ENCODE data around the gene DUT.

Gene DUT

DNA sequence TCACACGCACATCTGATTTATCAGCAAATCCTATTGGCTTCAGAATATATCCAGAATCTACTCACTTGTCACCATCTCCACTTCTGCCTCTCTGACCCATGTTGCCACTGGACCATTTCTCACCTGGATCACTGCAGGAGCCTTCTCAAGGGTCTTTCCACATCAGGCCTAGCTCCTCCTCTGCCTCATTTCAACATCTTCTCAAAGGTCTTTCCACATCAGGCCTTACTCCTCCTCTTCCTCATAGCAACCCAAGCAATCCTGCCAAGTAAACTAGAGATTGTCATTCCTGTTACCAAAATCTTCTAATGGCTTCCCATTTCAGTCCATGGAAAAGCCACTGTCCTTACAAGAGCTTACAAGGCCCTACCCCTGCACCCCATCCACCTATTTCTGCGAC, 18.0 kb upstream of the DUT start:
- Histone ChIP-seq H3K27ac (ENCODE audit: poor library complexity, severe bottlenecking) (no peak overlapping the region), H3K4me3 (ENCODE audit: severe bottlenecking) (no peak overlapping the region), H3K9me3 (ENCODE audit: severe bottlenecking) (no peaks in the 10 kb centered on the region), H3K27me3 (ENCODE audit: insufficient read depth, poor library complexity, severe bottlenecking) (no peaks in the 10 kb centered on the region), H3K36me3 (ENCODE audit: low read depth) (no peaks in the 10 kb centered on the region), H3K4me1 (ENCODE audit: insufficient read depth, poor library complexity, severe bottlenecking) (peaks cover 8% of the 10 kb centered on the region)
- no peak for ATAC-seq (ENCODE audit: low read depth)
- TF ChIP-seq, protein P1, sequence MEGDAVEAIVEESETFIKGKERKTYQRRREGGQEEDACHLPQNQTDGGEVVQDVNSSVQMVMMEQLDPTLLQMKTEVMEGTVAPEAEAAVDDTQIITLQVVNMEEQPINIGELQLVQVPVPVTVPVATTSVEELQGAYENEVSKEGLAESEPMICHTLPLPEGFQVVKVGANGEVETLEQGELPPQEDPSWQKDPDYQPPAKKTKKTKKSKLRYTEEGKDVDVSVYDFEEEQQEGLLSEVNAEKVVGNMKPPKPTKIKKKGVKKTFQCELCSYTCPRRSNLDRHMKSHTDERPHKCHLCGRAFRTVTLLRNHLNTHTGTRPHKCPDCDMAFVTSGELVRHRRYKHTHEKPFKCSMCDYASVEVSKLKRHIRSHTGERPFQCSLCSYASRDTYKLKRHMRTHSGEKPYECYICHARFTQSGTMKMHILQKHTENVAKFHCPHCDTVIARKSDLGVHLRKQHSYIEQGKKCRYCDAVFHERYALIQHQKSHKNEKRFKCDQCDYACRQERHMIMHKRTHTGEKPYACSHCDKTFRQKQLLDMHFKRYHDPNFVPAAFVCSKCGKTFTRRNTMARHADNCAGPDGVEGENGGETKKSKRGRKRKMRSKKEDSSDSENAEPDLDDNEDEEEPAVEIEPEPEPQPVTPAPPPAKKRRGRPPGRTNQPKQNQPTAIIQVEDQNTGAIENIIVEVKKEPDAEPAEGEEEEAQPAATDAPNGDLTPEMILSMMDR (IDR thresholded peaks at IDR 0.05; ENCODE audit: poor library complexity, severe bottlenecking), result no peak
- DNase-seq (ENCODE audit: low spot score), result no peak

DNA sequence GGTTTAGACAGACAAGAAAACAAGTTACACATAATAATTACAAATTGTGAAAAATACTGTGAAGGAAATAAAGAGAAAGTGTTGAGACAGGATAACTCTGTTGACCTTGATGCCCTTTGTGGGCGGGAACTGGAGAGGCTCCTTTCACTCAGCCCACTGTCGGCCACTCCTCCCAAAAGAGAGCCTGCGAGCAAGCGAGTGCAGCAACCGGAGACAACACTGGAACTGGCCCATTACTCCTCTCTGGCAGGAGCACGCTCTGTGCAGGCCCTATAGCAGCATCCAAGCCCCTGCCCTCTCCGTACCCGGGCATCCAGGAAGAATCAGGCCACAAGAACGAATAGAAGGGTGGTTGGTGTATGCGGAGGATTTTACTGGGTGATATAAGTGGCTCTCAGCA, 16.2 kb upstream of the DUT start:
- no peak overlapping the region for H3K4me3 ChIP-seq (ENCODE audit: severe bottlenecking)
- TF ChIP-seq, protein P1 (IDR thresholded peaks at IDR 0.05; ENCODE audit: poor library complexity, severe bottlenecking), result no peak
- H3K4me1 ChIP-seq (ENCODE audit: insufficient read depth, poor library complexity, severe bottlenecking), result no peaks in the 10 kb centered on the region
- H3K9me3 ChIP-seq (ENCODE audit: severe bottlenecking), result no peaks in the 10 kb centered on the region
- ATAC-seq (ENCODE audit: low read depth) (no peak), DNase-seq (ENCODE audit: low spot score) (no peak)
- no peak overlapping the region for H3K27ac ChIP-seq (ENCODE audit: poor library complexity, severe bottlenecking)
- no peaks in the 10 kb centered on the region for H3K36me3 ChIP-seq (ENCODE audit: low read depth)
- H3K27me3 ChIP-seq (ENCODE audit: insufficient read depth, poor library complexity, severe bottlenecking), result no peaks in the 10 kb centered on the region

DNA sequence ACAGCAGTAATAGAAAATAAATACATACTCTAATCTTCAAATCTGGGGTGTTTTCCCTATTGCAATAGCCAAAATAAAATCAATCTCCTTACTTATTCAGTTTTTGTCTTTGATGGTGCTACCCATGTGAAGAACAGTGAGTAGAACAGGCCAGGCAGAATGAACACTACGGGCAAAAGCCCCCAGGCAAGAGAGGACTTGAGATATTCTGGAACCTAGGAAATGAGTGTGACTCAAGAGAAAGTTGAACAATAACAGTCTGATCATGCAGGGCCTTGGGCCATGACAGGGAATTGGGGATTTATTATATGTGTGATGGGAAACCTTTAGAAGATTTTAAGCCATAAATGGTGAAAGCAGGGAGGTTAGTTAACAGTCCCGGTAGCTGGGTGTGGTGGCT, 14.0 kb upstream of the DUT start:
- Histone ChIP-seq H3K36me3 (ENCODE audit: low read depth) (no peaks in the 10 kb centered on the region), H3K9me3 (ENCODE audit: severe bottlenecking) (no peaks in the 10 kb centered on the region)
- no peak for ATAC-seq (ENCODE audit: low read depth)

DNA sequence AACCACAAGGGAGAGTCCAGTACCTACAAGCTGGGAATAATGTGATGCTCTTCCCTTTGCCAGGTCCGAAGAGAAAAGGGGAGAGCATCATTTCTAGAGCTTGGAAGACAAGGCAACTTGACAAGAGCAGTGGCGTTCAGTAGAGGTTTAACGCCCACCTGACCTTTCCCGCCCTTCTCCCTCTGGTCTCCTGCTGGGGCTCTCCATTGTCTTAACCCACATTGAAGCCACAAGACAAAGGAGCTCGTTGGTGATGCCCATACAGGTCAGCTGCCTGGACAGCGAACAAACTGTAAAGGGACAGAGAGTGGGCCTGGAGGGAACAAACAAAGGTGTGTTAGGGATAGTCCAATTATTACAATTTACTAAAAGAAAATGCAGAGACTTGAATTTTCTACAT, 13.1 kb upstream of the DUT start:
- Histone ChIP-seq H3K4me1 (ENCODE audit: insufficient read depth, poor library complexity, severe bottlenecking) (no peaks in the 10 kb centered on the region), H3K36me3 (ENCODE audit: low read depth) (no peaks in the 10 kb centered on the region), H3K4me3 (ENCODE audit: severe bottlenecking) (no peak overlapping the region), H3K27ac (ENCODE audit: poor library complexity, severe bottlenecking) (no peak overlapping the region), H3K27me3 (ENCODE audit: insufficient read depth, poor library complexity, severe bottlenecking) (no peaks in the 10 kb centered on the region), H3K9me3 (ENCODE audit: severe bottlenecking) (no peaks in the 10 kb centered on the region)
- DNase-seq (ENCODE audit: low spot score), result no peak
- ATAC-seq (ENCODE audit: low read depth), result no peak
- TF ChIP-seq, protein P1 (IDR thresholded peaks at IDR 0.05; ENCODE audit: poor library complexity, severe bottlenecking), result no peak

More for the DNA sequence above, 14.0 kb upstream of the DUT start:
- TF ChIP-seq, protein P1 (IDR thresholded peaks at IDR 0.05; ENCODE audit: poor library complexity, severe bottlenecking), result no peak
- Histone ChIP-seq H3K27ac (ENCODE audit: poor library complexity, severe bottlenecking) (no peak overlapping the region), H3K4me1 (ENCODE audit: insufficient read depth, poor library complexity, severe bottlenecking) (no peaks in the 10 kb centered on the region), H3K4me3 (ENCODE audit: severe bottlenecking) (no peak overlapping the region), H3K27me3 (ENCODE audit: insufficient read depth, poor library complexity, severe bottlenecking) (no peaks in the 10 kb centered on the region)
- no peak for DNase-seq (ENCODE audit: low spot score)

DNA sequence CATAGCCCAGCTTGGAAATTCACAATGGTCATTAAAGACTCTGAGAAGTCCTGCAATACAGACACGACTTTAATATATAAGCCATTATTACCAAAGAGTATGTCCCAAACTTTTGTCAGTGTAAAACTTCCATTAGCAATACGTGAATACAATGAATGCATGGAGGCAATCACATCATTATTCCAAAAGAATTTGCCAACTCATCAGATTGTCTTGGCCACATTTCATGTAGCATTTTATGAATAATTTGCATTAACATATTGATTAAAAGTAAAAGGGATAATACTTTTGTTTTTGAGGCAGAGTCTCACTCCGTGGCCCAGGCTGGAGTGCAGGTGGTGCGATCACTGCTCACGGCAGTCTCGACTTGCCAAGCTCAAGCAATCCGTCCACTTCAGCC, 7.9 kb upstream of the DUT start:
- no peak overlapping the region for H3K27ac ChIP-seq (ENCODE audit: poor library complexity, severe bottlenecking)
- TF ChIP-seq, protein P1 (IDR thresholded peaks at IDR 0.05; ENCODE audit: poor library complexity, severe bottlenecking), result no peak
- no peaks in the 10 kb centered on the region for H3K27me3 ChIP-seq (ENCODE audit: insufficient read depth, poor library complexity, severe bottlenecking)
- no peak overlapping the region for H3K4me3 ChIP-seq (ENCODE audit: severe bottlenecking)
- H3K4me1 ChIP-seq (ENCODE audit: insufficient read depth, poor library complexity, severe bottlenecking), result no peaks in the 10 kb centered on the region
- ATAC-seq (ENCODE audit: low read depth) (no peak), DNase-seq (ENCODE audit: low spot score) (no peak)
- H3K9me3 ChIP-seq (ENCODE audit: severe bottlenecking), result no peaks in the 10 kb centered on the region
- H3K36me3 ChIP-seq (ENCODE audit: low read depth), result no peaks in the 10 kb centered on the region
